Right lobe of liver (tissue), 4 donors: ENCODE results near the gene GJC2.

Experiments
- CTCF ChIP-seq, 4 donors: fragments of 200-600 bp in 3 of 4; fragments of 450-650 bp in 1 of 4; IDR thresholded peaks; one replicate each; pipeline versions ENCODE4 v1.5.1 to v1.8.0; 2016 to 2022; ENCODE audit warnings: antibody characterized with exemption in 4 of 4, mild to moderate bottlenecking in 2 of 4
- POLR2A ChIP-seq: fragments of 450-650 bp; IDR thresholded peaks from one replicate; pipeline ENCODE4 v1.6.1; 2017; ENCODE audit warnings: antibody characterized with exemption, mild to moderate bottlenecking
- donor health status: DM: no; HTN: no; CAD: no.
- donor health status: DM: no; HTN: no; CAD: no.
- donor health status: DM: no; HTN: yes; CAD: no.

- no peak for TF ChIP-seq CTCF (IDR thresholded peaks at IDR 0.05)
- no peak for TF ChIP-seq POLR2A
These were observed 28.8 kb upstream of the GJC2 start for GRCh38 chr1:228120857-228121489.
